Amniotic stem cell (primary cell): ENCODE data around the gene NEK3.
"Not testable (repeated sequence)": the region's sequence is repeated elsewhere in the genome, so short reads cannot be mapped to it uniquely, and the experiment has no call there.

ENCODE experiments used
- DNase-seq: peaks from one replicate; lab custom pipeline; 2025; lab: John Stamatoyannopoulos, UW

NEK3 gene, protein sequence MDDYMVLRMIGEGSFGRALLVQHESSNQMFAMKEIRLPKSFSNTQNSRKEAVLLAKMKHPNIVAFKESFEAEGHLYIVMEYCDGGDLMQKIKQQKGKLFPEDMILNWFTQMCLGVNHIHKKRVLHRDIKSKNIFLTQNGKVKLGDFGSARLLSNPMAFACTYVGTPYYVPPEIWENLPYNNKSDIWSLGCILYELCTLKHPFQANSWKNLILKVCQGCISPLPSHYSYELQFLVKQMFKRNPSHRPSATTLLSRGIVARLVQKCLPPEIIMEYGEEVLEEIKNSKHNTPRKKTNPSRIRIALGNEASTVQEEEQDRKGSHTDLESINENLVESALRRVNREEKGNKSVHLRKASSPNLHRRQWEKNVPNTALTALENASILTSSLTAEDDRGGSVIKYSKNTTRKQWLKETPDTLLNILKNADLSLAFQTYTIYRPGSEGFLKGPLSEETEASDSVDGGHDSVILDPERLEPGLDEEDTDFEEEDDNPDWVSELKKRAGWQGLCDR

DNA sequence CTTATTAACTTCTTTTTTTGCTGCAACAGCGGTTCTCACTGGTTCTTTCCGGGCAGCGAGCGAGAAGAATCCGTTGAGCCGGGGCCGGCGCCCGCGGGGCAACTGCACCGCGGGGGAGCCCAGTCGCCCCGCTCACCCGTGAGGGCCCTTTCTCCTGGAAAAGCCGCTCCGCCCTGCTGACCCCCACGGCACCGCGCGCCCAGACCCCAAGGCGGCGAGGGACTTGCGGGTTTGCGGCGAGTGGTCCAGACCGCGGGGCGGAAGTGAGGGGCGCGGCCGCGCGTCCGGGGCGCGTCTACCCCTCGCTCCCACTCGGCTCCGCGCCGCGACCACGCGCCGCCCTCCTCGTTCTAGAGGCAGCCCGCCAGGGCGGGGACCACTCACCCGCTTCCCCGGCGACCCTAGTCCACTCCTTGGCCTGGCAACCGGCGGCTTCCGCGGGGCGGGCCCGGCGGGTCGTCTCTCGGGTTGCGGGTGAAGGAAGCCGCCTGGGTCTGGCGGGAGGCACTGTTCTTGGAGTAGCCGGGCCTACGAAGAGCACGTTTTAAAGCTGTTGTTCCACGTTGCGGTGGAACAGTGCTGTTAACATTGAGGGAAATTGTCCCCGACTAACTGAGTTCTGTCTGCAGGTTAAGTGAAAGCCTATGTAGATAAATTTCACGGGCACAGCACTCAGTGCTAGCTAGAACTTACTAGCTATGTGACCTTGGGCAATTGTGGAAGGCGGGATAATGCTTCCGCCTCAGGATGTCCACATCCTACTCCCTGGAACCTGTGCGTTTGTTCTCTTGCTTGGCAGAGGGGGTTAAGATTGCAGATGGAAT lies at the start of gene NEK3:
Gene NEK3 (minus strand): TSS at position 439 of the 824 bp plus-strand sequence. CDS start 3,406 bp downstream, outside the sequence.
- DNase-seq: no peak

DNA sequence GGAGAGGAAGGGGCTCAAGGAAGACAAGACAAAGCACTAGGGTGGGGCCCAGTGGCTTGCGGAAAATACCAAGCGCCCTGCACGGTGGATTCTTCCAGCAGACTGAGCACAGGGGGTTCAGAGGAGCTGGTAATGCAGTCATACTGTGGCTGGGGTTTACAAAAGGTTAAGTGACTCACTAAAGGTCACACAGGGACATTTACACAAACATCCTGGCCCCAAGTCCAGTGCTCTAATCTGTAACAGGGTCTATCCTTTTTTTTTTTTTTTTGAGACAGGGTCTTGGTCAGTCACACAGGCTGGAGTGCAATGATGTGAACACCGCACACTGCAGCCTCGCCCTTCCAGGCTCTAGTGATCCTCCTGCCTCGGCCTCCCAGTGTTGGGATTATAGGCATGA lies 49.0 kb upstream of the NEK3 start:
- DNase-seq: not testable (repeated sequence)

DNA sequence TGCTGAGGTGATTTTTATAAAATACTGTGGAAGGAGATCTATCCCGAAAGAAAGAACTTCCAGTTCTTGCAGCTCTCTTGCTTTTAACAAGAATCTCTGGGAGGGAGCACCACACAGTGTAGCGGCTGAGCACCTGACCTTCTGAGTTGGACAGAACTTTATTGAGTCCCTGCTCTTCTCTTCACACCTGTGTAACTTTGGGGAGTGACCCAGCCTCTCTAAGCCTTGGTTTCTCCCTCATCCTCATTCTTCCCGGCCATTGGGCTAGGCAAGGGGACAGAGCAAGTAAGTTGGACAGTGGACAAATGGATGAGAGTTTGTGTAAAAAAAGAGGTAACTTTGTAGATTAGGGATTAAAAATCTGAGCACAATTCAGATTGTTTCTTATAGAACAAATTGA lies 48.5 kb upstream of the NEK3 start:
- not testable (repeated sequence) for DNase-seq

DNA sequence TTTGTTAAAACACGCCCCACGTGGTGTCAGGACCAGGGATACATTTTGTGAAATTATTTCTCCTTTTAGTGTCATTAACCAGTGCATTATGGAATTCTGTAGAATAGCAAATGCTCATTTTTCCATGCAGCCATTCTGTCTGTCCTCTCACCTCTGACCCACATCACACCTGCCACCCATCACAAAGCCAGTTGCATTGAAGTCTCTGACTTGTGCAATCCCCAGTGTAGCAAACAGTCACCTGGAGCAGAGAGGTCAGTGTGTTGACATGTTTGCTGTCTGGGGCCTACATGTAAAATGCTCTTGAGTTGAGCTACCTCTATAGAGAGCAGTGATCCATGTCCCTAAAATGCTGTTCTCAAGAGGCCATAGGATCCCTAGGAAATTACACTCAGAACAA lies 47.9 kb upstream of the NEK3 start:
- DNase-seq: not testable (repeated sequence)

DNA sequence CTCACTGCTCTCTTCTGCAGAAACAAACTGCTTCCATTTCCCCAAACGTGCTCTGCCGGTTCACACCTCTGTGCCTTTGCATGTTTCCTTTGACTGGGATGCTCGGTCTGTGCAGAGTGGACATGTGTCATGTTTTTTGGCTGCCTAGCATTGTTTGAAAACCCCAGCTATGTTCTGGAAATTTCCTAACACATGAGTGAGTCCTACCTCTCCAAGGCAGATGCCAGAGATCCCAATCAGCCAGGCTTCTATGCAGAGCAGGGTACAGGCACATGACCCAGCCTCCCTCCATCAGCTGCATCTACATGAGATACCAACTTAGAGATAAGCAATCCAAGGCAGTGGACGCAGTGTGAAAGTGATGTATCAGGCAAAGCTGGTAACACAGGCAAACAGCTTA lies 45.1 kb upstream of the NEK3 start:
- DNase-seq: not testable (repeated sequence)

DNA sequence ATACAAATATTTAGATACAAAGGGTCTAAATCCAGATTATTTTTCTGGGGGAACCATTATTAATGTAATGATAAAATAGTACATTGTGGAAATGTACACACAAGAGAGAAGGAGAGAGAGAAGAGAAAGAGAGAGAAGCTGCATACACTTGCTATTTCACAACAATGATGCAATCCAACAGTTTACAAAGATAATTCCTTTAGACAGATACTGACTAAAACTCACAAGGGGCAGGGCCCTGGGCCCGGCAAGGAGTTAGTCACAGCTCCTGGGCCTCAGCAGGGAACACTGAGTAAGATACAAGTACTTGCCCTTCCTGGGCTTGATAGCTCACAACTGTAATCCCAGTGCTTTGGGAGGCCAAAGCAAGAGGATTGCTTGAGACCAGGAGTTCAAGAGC lies 44.5 kb upstream of the NEK3 start:
- DNase-seq: not testable (repeated sequence)

DNA sequence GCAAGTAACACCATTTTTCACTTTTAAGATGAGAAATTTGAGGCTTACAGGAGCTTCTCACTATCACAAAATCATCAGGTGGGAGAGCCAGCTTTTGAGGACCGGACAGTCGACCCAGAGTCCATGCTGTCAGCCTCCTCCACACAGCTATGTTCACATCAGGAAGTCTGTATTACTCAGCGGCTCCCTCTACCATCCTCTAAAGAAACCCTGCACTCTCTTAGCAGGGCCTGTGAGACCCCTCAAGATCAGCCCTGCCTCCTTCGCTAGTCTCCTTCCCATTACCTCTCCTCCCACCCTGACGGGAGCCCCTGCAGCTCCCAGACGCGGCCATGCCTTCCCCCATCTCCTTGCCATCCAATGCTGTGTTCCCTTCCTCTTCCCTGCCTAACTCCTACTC lies 43.1 kb upstream of the NEK3 start:
- not testable (repeated sequence) for DNase-seq

DNA sequence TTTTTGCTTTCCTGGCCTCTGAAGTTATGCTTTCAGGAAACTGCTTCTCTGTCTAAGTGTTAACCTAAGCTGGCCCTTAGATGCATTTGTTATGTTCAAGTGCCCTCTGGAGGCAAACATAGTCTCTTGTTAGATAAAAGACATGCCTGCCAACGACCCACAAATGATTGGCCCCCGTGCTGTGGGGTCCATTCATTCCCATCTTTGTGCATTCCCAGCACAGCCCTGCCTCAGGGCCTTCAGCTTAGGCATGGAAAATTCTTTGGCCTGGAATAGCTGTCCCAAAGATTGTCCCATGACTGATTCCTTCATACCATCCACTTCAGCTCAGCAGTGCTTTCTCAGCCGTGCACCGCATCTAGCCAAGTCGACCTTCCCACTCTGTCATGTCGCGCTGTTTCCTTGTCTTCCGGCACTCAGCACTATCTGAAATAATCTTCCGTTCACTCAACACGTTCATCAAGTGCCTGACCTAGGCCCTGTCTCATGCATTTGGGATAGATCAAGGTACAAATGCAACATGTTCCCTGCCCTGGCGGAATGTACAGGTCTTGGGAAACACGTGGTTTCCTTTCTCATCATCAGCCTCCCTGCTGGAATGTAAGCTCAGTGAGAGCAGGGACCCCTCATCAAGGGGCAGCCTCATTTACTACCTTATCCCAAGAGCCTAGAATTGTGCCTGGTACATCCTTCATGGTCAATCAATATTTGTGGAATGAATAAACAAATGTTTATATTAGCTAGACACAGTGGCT lies 42.2 kb upstream of the NEK3 start:
- not testable (repeated sequence) for DNase-seq

DNA sequence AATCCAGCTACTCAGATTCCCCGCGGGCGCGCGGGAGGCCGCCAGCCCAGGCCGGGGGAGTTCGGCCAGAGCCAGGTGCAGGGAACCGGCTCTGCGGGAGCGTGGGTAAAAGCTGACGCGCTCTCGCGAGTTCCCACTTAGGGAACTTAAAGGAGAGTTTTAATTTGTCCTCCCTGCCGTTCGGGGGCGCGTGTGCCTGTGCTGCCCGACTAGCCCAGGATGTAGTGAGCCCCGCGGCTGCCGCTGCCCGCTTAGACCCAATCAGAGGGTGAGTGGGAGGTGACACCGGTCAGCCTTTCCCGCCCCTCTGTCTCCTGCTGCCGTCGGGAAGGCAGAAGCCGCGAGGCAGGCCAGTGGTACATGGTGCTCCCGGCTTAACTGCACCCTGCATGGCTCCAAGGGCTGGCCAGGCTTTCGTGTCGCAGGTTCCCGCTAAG lies 36.0 kb upstream of the NEK3 start:
- DNase-seq: no peak

DNA sequence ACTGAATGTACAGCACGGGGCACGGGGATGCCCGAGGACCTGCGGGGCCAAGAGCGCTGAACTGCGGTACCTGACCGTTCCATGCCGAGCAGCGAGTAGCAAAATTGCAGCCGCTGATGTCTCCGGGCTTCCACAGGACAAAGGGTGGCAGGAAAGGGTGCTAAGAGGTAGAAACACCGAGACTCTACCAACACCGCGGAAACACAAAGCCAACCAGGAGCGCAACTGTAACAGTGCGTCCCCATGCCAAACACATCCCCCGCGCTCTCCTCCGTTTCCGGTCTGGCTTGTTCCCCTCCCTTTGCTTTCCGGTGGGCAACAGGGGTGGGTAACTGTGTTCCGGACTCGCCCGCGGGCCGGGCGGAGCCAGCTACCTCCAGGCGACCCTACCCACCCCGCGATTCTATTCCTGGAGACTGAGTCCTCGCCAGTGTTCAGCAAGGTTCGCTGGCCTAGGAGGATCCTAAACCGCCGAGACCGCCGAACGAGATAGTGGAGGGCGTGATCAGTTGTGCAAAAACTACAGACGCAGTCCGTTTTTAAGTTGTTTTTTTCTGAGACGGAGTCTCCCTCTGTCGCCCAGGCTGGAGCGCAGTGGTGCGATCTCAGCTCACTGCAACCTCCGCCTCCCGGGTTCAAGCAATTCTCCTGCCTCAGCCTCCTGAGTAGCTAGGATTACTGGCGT lies 34.9 kb upstream of the NEK3 start:
- DNase-seq: peak; percentile 25

DNA sequence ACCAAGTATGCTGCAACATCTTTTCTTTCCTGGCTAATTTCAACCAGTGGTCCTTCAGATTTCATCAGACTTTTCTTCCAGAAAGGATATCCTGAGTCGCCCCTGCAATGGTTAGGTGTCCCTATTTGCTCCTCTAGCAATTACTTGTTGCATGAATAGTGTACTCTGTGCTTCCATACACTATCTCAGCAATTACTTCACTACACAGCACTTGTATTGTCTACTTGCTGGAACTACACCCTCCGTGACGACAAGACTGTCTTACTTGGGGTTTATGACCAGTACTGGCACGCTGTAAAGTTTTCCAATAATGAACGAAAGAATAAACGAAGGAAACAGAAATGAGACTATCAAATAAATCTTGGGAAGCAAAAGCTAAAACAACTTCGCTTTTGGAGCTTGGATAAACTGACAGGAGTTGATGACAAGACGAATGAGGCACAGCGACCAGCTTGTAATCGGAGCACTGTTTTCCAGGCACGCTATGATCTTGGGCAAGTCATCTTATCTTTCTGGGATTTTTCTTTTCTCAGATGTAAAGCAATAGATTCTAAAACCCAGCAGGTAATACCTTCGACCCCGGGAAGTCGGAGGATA lies 34.3 kb upstream of the NEK3 start:
- not testable (repeated sequence) for DNase-seq

DNA sequence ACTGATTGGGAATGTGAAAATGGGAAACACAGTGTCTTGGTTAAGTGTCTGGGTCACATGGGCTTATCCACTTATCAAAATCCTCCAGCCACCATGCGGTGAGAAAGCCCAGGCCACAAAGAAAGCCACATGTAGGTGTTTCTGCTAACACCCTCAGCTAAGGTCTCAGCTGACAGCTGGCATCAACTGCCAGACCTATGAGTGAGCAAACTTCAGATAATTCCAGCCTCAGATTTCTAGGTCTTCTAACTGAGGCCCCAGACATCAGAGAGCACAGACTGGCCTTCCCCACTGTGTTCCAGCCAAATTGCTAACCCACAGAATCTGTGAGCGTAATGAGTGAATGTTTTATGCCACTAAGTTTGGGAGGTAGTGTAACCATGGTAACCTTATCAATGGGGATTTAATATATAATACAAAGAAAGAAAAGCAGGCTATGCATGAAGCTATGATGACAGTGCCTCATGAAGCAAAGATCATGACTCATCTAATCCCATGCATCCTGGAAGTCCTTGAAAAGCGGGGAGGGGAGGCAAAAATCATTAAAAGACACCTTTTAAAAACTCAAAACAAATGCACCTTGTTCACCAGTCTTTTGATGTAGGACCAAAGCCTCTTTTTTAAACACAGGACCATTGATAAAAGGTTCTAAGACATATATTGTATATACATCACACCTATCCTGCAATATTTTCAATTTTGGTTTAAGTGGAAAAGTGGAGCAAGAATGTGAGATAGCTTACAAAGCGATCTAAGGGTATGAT lies 28.2 kb upstream of the NEK3 start:
- not testable (repeated sequence) for DNase-seq

DNA sequence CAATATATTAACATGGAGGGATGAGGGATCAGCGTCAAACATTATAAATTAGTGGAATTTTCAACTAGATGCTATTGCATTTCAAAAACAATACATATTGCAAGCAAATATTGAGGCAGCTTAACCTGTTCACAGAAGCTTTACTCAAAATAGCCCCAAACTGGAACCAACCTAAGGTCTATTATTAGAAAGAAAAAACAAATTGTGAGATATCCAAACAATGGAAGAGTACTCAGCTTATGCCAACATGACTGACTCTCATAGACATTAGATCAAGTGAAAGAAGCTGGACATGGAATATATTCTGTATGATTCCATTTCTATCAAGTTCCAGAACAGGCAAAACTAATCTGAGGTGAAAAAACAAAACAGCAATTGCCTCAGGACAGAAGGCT lies 27.6 kb upstream of the NEK3 start:
- DNase-seq: no peak

DNA sequence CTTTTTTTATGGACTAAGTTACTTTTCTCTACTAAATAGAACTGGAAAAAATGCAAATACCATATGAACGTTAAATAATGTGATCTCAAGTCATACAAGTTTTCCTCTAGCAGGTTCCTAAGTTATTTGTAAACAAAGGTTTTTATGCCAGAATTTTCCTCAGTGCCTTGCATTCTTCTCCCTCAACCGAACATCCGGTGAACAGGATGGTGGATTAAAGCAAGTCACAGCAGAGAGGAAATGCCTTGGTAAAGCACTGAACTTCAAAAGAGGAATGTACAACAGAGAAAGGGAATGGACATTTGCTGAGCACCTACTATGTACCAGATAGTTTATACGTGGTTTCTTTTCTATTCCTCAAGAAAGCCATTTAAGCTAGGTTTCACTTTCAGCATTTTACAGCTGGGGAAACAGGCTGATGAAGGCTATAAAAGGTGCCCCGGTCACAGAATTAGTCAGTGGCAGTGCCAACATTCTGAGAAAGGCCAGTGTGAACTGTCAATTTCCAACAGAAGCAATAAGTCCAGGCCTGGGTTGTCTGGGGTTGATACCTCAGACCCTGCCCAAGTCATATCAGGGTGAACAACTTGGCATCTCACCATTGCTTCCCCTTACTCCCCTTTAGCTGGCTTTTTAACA lies 22.0 kb upstream of the NEK3 start:
- DNase-seq: not testable (repeated sequence)

DNA sequence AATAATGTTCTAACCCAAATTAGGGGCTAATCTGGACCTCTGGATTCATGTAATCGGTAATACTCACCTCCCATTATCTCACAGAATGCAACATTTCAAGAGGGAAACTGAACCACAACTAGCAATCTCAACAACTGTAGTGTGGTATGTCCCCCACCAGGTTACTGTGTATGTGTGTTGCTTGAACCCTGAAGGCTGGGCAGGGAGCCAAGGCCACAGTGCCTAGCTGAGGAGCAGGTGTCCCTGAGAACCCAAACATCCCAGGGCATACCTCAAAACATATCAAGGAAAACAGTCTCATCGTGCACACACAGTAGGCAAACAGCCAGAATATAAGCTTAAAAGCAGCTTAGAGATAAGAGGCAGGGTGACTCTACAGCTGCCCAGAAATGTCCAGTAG lies 20.5 kb upstream of the NEK3 start:
- DNase-seq: no peak

DNA sequence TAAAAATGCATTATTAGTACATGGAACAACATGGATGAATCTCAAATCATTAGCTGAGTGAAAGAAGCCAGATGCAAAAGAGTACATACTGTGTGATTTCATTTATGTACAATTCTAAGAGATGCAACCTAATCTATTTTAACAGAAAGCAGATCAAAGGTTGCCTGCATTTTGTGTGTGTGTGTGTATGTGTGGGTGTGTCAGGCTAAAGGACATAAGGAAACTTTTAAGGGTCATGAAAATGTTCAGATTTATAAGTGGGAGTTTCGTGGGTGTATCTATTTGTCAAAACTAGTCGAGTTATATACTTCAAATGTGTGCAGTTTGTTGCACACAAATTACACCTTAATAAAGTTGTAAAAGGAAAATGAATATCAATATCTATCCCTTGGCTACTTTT lies 17.9 kb upstream of the NEK3 start:
- DNase-seq: no peak

DNA sequence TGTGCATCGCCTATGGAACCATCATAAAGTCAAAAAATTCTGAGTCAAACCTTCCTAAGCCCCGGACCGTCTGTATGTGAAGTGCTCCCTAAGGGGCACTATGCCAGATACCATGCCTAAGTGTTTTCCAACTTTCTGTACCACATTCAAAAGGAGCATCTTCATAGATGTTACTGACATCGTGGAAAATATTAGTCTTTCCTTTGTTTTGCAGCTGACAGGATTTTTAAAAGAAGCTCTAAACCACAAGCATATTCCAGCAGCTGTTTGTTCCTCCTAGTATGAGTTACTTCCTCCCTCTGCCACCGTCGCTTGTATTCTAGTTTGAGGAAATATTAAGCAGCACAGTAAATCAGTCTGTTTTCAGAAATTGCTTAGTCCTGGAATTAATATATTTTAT lies 14.6 kb upstream of the NEK3 start:
- DNase-seq: not testable (repeated sequence)

DNA sequence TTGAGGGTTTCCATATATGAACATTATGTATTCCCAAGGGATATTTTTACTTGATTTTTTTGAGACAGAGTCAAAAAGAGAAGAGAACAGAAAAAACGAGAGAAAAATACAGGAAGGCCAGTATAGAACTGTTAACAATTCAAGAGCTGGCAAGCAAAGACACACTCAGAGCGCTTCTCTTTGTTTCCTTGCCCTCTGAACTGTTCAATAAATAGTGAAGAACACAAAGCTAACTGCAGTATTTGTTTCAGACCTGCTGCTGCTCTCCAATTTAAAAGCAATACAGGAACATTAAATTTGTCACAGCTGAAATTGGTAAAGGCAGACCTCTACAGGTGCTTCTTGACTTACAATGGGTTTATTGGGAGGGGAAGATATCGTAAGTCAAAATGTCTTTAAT lies 14.0 kb upstream of the NEK3 start:
- DNase-seq: no peak

DNA sequence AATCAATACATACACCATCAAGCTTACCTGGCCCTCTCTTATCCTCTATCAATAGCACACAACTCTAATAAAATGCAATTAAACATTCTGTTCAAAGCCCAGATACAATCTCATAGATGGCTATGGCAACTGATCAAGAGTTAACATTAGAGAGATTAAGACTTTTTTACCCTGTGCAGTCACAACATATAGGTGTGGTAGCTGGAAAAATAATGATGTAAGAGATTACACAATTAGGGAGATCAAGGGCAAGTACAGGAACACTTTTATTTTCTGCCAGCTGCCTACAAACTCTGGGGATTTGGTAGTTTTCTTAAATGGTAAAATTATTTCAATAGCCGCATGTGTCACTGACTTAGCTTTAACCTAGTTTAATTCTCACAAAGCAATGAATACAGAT lies 12.3 kb upstream of the NEK3 start:
- not testable (repeated sequence) for DNase-seq
